ENCODE results near the gene NRIP1. TPM values are rescaled to one million over a fixed set of nuclear protein-coding genes. Genes with fewer than 3 reads are reported as not detected.

The NRIP1 gene
- total and polyA plus RNA-seq, 2 donors (not counting 3 experiments of a cell fraction or from before 2014, with no cell fraction given): 2.8 to 24.0 TPM

DNA sequence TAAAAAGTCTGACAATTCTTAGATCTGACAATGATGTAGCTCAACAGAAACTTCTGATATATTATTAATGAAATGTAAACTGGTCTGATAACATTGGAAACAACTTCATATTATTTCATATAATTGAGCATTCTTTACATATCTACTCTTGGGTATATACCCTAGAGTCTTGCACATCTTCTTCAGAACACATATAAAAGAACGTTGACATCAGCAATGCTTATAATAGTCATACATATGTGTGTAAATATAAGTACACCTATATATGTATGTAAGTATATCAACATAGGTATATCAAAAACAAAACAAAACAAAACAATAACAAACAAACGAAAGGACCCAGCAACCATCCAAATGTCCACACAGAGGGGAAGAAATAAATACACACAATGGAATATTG is 38.4 kb downstream of the NRIP1 start:
- POLR2A ChIA-PET: no interaction called here
- Histone ChIP-seq H3K27ac (ENCODE audit: insufficient read depth, low read depth, low read length) (no peak overlapping the region), H4K20me1 (replicated peaks; ENCODE audit: control insufficient read depth, extremely low read depth, insufficient read depth, low read length) (peaks cover 15% of the 10 kb centered on the region), H3K79me2 (ENCODE audit: control insufficient read depth, insufficient read depth, low read length) (peaks cover 97% of the 10 kb centered on the region), H3K9me1 (replicated peaks; ENCODE audit: control insufficient read depth, extremely low read depth, insufficient read depth, low read length) (peaks cover 8% of the 10 kb centered on the region), H3K9ac (replicated peaks; ENCODE audit: extremely low read depth, insufficient read depth, low read length) (no peak overlapping the region), H3K4me1 (ENCODE audit: control insufficient read depth, extremely low read depth, insufficient read depth, low read length) (peaks cover 5% of the 10 kb centered on the region), H2AFZ (ENCODE audit: low read depth, low read length) (no peak overlapping the region), H3K4me3 (replicated peaks in 1 of 3; ENCODE audit: insufficient read depth in 1 of 3, low read depth in 1 of 3, low read length in 3 of 3) (no peak overlapping the region), H3K36me3 (ENCODE audit: control insufficient read depth in 2 of 2, extremely low read depth in 1 of 2, insufficient read depth in 2 of 2, low read length in 2 of 2) (no peaks in the 10 kb centered on the region), H3K4me2 (ENCODE audit: insufficient read depth, low read length) (no peak overlapping the region), H3K27me3 (ENCODE audit: control insufficient read depth in 2 of 2, insufficient read depth in 2 of 2, low read length in 2 of 2) (no peaks in the 10 kb centered on the region), H3K9me3 (replicated peaks; ENCODE audit: control insufficient read depth, insufficient read depth, low read length) (no peaks in the 10 kb centered on the region)
- dilution Hi-C loops (cut with MboI; ENCODE audit: extremely low pct_ligation_motif_present, low sequenced_read_pairs): no loop called here
- TF ChIP-seq JUN (IDR thresholded peaks at IDR 0.05; ENCODE audit: borderline replicate concordance, insufficient read depth, insufficient read length, low read depth) (no peak), POLR2A (IDR thresholded peaks at IDR 0.05; ENCODE audit: low read depth, low read length) (no peak), GATA2 (IDR thresholded peaks at IDR 0.05; ENCODE audit: insufficient read depth, insufficient read length, low read depth, low read length) (no peak), FOS (IDR thresholded peaks at IDR 0.05; ENCODE audit: borderline replicate concordance, insufficient read depth, low read length) (no peak), MYC (IDR thresholded peaks at IDR 0.05; ENCODE audit: low read depth, low read length) (no peak), POLR2AphosphoS5 (IDR thresholded peaks at IDR 0.05; ENCODE audit: insufficient read depth, low read depth, low read length) (no peak), EZH2 (IDR thresholded peaks at IDR 0.05; ENCODE audit: borderline replicate concordance, low read depth, low read length, severe bottlenecking) (no peak)
- TF ChIP-seq, protein P1, sequence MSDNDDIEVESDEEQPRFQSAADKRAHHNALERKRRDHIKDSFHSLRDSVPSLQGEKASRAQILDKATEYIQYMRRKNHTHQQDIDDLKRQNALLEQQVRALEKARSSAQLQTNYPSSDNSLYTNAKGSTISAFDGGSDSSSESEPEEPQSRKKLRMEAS (IDR thresholded peaks at IDR 0.05; ENCODE audit: insufficient read depth, insufficient read length): no peak
- TF ChIP-seq, protein P2, sequence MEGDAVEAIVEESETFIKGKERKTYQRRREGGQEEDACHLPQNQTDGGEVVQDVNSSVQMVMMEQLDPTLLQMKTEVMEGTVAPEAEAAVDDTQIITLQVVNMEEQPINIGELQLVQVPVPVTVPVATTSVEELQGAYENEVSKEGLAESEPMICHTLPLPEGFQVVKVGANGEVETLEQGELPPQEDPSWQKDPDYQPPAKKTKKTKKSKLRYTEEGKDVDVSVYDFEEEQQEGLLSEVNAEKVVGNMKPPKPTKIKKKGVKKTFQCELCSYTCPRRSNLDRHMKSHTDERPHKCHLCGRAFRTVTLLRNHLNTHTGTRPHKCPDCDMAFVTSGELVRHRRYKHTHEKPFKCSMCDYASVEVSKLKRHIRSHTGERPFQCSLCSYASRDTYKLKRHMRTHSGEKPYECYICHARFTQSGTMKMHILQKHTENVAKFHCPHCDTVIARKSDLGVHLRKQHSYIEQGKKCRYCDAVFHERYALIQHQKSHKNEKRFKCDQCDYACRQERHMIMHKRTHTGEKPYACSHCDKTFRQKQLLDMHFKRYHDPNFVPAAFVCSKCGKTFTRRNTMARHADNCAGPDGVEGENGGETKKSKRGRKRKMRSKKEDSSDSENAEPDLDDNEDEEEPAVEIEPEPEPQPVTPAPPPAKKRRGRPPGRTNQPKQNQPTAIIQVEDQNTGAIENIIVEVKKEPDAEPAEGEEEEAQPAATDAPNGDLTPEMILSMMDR (IDR thresholded peaks at IDR 0.05; ENCODE audit: extremely low read depth in 1 of 2, insufficient read depth in 1 of 2, low read depth in 1 of 2, low read length in 2 of 2): no peak
- no peak for DNase-seq (ENCODE audit: low read depth, low spot score)
- CTCF ChIA-PET: no interaction called here
- intact Hi-C loops (cut with micrococcal nuclease): no loop called here
- no peak for FAIRE-seq
- BruUV-seq (replicated peaks): no TSS peak

Data from endothelial cell of umbilical vein (primary cell).